OCI-LY7 (cell line): ENCODE measurements around the gene GRK5.

ENCODE experiments used
- CTCF ChIP-seq: fragments of 200-600 bp; sonication (generic); conservative IDR thresholded peaks from 2 replicates; pipeline ENCODE4 v1.5.1; 2014; ENCODE audit warnings: mild to moderate bottlenecking, antibody characterized with exemption, low read length, moderate library complexity, mixed read lengths
- EZH2phosphoT487 ChIP-seq: fragments of 200-600 bp; sonication (generic); IDR thresholded peaks from 2 replicates; pipeline ENCODE4 v1.6.1; 2018; ENCODE audit warnings: low read depth, borderline replicate concordance, mild to moderate bottlenecking, mixed run types, antibody characterized with exemption, low read length, moderate library complexity, mixed read lengths

- TF ChIP-seq CTCF (no peak), EZH2phosphoT487 (no peak)
Measured at GRCh38 chr10:119263951-119264617, 56.7 kb downstream of the GRK5 start.
